PC-9 (cell line): Measurements from ENCODE around the gene ZNF512B.

ENCODE experiments used
- CTCF ChIP-seq: fragments of 200-600 bp; sonication (generic); conservative IDR thresholded peaks from 2 replicates; pipeline ENCODE4 v1.6.1; 2017; ENCODE audit warnings: mixed run types, antibody characterized with exemption, mild to moderate bottlenecking, moderate library complexity
- EZH2 ChIP-seq: fragments of 200-600 bp; sonication (generic); IDR thresholded peaks from 2 replicates; pipeline ENCODE4 v1.8.0; 2017; ENCODE audit warnings: antibody characterized with exemption, low read depth

- TF ChIP-seq EZH2 (no peak), CTCF (no peak)
These were observed 5.9 kb downstream of the ZNF512B start for GRCh38 chr20:63963784-63964301.
